Kidney tubule cell (primary cell): ENCODE measurements around the gene SLC25A22.

Experiments used
- DNase-seq: peaks from one replicate; pipeline ENCODE4 v3.0.0-alpha.2; 2018; ENCODE audit warnings: low spot score

Gene SLC25A22

GRCh38 chr11:788953-789940, 8.8 kb downstream of the SLC25A22 start:
- no peak for DNase-seq

DNA sequence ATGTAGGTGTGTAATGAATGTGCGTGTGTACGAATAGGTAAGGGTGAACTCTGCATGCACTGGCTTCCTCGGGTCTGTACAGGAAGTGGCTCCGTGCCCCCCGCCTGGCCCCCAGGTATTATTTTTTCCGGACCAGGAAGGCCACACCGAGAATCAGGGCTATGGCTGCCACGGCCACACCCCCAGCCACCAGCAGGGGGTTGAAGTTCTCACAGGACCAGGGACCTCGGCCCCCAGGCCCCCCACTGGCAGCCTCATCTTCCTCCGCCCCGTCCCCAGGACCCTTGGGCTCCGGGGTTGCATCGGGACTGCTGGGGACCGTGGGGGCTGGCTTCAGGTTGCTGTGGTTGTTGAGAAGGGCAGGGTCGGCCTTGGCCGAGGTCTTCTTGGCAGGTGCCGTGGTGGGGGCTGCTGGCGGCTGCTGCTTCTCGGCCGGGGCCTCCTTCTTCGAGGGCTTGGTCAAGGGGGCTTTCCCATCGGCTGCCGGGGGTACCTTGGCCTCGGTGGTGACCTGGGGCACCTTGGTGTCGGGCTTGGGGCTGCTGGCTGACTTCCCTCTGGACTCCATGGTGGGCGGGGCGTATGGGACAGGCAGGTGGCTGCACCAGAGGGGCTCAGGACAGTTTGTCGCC, 10.0 kb downstream of the SLC25A22 start:
- DNase-seq = no peak

DNA sequence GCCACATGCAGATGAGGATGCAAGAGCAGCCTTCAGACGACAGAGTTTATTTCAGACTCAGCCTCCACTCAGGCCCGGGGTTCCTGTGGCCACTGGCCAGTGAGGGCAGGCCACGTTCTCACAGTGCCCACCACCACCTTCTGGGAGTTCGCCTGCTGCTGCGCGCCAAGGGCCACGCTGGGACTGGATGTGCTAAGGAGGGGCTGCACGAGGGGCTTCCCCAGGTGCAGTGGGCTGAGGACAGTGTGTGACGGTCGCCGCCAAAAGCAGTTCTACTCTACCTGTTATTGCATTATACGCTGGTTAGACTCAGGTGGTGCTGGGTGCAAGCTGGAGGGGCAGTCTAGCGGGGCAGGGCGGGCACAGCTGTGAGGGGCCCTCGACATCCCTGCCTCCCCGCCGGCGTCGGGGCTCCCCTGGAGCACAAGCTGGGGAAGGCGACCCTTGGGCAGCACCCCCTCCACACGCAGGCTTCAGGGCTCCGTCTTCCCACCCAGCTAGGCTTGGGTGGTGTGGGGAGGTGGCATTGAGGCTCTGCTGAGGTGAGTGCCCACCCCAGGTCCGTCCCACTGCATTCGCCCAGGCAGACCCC, 10.9 kb downstream of the SLC25A22 start:
- no peak for DNase-seq

DNA sequence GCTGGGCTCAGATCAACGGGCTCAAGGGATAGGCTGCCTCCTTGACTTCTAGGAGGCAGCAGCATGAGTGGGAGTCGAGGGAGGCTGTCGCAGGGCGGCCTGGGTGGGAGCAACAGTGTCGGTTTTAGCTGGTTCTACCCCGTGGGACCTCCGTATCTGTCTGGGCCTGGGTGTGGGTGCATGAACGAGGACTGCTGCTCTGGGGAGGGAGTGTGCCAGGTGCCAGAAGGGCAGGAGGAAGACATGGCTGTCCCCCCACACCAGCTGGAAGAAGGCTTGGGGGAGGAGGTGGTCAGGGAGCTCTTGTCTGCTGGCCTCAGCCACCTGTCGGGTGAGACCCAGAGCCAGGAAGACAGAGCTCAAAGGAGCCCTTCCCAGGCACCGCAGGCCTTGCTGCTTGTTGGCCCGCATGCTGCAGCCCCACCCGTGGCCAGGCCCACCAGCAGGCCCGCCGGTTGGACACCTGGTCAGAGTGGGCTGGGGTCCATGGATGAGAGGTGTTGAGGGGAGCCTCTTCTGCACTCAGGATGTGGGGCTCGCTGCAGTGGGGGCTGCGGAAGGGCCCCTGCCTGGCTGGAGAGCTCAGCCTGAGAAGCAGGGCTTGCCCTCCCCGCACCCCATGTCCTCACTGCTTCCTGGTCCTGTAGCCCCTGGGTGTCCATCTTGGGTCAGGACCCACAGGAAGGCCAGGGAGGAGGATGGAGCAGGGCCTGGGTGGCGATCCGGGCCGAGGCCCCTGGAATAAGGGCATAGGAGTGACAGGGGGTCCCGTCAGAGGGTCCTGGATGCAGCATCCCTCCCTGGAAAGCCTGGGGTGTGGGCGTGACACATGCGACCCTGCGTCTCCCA, 11.6 kb downstream of the SLC25A22 start:
- DNase-seq = no peak

GRCh38 chr11:783581-784015, 14.5 kb downstream of the SLC25A22 start:
- DNase-seq = no peak

DNA sequence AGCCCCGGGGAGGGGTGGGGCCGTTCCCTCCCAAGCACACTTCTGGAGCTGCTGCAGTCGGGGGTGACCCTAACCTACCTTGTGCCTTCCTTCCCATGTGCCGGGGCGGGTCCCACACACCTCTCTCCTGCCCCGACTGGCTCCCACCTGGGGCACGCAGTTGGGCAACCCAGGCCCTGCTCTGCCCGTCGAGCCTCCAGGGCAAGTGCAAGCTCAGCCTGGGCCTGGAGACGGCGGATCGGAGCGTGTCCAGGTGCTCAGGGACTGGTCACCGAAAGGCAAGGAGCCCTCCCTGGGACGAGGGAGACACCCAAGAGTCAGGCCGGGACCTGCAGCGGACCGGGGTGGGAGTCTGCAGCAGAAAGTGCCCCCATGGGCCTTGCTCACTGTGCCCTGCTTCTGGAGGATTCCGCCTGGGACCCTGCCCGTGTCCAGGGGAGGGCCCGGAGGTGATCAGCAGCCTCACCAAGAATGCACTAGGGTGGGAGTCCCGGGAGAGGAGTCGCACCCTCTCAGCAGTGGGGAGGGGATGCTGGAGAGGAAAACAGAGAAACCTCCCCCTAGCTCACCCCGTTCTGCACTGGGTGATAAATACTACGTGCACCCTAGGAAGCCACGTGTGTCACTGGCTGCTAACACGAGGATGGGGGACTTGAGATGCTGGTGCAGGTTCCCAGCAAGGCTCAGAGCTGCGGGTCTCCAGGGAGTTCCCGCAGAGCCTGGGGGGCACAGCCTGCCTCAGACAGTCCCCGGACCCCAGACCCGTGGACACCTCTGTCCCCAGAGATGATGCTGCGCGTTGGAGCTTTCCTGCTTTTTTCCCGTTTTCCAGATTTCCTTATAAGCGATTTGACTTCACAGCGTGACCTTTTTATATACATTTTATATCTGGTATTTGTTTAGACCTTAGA, 15.6 kb downstream of the SLC25A22 start:
- no peak for DNase-seq

DNA sequence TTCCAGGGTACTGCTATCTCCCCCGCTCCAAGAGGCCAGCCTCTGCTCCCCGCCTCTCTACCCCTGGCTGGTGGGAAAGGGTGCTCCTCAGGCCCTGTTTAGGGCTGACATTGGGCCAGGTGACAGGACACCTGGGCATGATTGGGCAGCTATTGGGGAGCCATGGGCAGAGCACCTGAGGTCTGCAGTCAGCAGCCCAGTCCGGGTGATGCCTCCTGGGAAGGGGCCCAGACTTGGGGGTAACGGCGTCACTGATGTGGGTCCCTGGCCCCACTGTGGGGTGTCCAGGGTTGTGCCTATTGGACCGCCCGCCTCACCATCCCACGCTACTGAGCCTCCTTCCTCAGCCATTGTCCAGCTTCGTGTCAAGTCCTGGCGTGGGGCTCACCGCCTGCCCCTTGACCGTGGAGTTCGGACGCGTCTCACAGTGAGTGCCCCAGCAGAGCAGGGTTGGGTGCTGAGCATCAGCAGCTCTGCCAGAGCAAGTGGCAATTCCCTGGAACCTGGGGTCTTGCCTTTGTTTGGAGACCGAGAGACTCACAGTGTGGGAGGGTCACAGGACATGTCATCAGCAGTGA, 18.0 kb downstream of the SLC25A22 start:
- DNase-seq = no peak

GRCh38 chr11:778976-779954, 18.8 kb downstream of the SLC25A22 start:
- no peak for DNase-seq

DNA sequence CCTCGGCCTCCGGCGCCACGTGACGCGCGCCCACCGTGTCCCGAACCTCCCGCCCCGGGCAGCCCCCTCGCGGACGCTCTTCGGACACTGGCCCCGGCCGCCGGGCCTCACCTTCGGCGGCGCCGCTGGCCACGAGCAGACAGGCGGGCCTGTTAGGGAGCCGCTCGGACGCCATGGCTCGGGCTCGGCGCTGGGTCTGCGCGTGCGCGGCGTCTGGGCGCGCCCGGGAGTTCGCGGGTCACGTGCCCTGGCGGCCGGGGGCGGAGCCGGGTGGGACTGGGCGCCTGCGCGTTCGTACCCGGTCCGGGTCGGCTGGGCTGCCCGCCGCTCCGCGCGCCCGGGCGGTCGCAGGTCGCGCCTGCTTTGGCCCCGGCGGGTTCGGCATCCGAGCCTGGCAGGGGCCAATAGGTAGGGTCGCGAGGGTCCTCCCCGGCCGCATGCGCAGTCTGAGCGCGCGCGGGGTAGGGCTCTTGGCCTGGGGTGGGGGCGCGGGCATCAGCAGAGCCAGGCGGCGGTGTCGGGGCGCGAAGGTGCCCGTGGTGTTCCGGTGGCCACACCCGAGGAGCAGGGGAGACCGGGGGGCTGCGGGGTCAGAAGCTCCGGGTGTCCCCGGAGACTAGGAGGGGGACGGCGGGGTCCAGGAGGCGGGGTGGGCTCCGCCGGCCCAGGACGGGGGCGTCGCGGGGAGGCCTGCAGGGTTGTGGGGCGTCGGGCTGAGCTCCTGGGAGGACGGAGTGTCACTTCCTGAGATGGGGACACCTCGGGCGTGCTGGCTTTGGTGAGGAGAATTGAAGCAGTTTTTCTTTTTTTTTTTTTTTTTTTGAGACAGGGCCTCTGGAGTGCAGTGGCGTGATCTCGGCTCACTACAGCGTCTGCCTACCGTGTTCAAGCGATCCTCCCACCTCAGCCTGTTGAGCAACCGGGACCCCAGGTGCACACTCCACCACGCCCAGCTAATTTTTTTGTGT, 20.5 kb downstream of the SLC25A22 start, which contains the start of gene GATD1:
Gene GATD1 (minus strand): TSS at position 200 of the 968 bp plus-strand sequence. CDS start 25 bp downstream, at position 175.
- DNase-seq = peak; percentile 90

DNA sequence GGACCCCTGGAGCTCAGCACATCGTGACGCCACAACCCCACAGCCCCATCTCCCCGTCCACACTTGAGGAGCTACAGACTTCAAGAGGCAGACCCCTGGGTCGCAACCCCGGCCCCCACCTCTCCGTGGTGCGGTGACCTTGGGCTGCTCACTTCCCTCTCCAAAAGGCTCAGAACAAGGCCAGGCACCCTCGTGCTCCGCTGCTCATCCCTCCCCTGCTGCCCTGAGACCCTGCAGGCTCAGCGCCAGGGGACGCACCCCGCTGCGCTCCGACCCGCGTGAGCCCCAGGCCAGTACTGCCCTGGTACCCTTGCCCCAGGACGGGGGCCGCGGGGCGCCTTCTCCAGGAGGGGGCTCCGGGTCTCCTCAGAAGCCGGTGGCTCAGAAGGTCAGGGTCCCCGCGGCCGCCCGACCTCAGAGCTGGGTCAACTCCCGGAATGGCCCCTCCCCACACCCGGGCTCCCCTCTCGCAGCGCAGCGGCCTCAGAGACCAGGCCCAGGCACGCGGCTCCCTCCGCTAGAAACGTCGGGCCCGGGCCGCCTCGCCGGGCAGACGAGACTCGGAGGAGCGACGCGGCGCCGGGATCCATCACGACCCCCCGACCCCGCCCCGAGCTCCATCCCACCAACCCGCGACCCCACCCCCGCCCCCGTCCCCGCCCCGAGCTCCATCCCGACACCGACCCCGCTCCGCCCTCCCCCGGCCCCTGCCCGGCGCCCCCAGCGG, 21.4 kb downstream of the SLC25A22 start:
- DNase-seq = peak; percentile 28

DNA sequence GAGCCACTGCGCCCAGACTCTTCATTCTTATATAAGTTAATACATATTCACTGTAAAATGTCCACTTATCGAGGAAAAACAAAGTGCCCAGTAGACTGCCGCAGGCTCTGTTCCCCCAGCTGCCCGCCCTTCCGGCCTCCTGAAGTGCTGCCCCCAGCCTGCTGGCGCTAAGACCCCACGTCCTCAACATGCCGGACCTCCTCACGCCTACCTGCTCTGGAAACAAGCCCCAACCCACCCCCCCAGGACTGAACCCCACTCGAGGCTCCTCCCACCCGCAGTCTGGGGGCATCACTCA, 21.9 kb downstream of the SLC25A22 start:
- DNase-seq = no peak

DNA sequence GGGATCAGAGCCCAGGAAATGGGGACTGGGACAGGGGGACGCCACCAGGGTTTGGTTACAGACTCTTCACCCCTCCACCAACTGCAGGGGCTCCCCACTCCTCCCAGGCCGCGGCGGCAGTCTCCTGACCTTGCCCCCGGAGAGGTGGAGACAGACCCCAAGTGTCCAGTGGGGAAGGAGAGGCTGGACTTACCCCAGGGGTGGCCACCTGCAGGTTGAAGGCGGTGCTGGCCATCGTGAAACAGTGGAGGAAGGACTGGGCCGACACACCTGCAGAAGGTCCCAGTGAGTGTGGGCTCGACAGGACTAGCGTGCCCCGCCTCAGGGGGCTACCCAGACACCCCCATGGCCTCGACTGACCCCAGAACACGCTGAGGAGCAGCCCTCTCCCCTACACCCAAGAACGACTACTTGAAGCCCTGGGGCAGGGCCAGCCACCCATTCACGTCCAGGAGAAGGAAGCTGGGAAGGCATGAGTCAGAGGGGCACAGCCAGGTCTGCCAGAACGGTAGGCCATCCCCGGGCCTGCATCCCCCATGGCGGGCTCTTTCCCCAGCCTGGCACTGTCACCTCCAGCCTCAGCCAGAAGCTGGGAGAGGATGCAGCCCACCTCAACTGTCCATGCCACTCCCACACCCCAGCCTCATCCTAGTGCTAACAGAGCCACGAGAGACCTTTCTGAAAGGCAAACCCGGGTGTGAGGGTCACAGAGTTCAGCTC, 23.0 kb downstream of the SLC25A22 start:
- DNase-seq = peak; percentile 60

- DNase-seq = no peak
Measured at GRCh38 chr11:773830-774229, 24.3 kb downstream of the SLC25A22 start.

DNA sequence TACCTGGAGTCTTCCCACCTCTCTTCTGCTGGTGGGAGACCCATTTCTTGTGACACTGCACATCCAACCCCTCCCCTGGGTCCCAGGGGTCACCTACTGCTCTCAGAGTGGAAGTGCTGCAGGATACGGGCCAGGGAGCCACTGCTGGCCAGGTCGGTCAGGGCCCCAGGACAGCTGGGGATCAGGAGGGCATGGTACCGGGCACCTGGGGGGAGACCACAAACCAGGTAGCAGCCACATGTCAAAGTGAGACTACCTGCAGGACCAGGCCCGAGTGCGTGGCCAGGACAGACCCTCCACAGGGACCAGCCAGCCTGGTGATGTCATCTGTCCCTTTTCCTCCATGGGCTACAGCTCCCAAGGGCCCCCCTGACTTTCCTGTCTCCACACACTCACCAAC, 24.7 kb downstream of the SLC25A22 start:
- no peak for DNase-seq

DNA sequence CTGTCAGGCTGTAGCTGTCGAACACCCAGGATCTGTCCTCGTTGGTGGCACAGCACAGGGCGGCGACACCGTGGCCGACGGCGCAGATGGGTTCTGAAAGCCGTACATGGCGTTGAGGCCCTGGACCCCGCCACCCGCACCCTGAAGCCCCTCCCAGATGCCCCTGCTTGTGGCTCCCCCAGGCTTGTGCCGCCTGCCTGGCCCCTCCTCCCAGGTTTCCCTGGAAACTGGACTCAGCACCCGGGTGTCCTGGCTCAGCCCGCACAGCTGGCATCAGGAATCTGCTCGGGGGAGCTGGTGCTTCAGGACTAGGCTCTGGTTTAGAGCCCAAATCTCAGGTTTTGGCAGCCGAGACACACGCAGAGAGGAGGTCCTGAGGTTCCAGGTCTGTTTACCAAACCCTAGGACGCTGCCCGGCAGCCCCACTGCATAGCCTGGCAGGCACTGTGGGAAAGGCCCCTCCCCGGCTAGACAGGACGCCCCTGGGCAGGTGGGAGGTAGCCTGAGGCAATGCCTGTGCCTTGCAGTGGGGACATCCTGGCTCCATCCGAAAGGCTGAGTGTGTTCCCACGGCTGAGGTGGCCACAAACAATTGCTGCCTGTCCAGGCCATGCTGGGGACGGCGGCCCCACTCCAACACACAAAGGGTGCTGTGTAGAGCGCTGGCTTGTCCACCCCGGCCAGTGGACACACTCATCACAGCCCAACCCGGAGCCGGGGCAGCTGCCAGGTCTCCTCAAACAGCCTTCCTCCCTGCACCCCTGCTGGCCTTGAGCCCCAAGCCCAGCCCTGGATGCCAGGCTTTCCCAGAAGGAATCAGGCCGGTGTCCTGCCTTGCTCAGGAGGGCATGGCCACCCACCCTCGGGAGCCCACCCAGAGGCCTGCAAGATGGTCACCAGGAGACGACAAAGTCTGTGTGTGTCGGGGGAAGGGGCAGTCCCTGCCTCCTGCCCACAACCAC, 25.4 kb downstream of the SLC25A22 start:
- DNase-seq = no peak
